Measurements from ENCODE around the gene EPN3.

Gene EPN3

GRCh38 chr17:50499270-50499669 is 33.3 kb upstream of the EPN3 start:
- H3K9me3 ChIP-seq (ENCODE audit: control insufficient read depth, insufficient read depth, low read length) = no peaks in the 10 kb centered on the region
- H3K4me3 ChIP-seq (ENCODE audit: low read depth, low read length) = no peak overlapping the region
- no peak overlapping the region for H3K9ac ChIP-seq (ENCODE audit: low read depth, low read length)
- H3K4me1 ChIP-seq (ENCODE audit: control insufficient read depth, insufficient read depth, low read length) = peaks cover 4% of the 10 kb centered on the region
- no peaks in the 10 kb centered on the region for H3K36me3 ChIP-seq (ENCODE audit: control insufficient read depth, insufficient read depth, low read length)
- H3K27me3 ChIP-seq (ENCODE audit: control insufficient read depth, insufficient read depth, low read length) = no peaks in the 10 kb centered on the region

DNA sequence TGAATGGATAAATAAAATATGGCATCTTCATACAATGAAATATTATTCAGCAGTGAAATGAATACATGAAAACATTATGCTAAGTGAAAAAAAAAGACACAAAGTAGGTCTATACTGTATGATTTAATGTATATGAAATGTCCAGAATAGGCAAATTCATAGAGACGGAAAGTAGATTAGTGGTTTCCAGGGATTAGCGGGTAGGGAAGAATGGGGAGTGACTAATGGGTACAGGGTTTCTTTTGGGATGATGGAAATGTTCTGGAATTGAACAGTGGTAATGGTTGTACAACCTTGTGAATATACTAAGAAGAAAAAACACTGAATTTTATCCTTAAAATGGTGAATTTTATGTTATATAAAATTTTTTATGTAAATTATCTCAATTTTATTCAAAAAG is 32.8 kb upstream of the EPN3 start:
- H3K36me3 ChIP-seq (ENCODE audit: control insufficient read depth, insufficient read depth, low read length) = no peaks in the 10 kb centered on the region
- H3K9me3 ChIP-seq (ENCODE audit: control insufficient read depth, insufficient read depth, low read length) = no peaks in the 10 kb centered on the region
- no peak overlapping the region for H3K9ac ChIP-seq (ENCODE audit: low read depth, low read length)
- H3K4me1 ChIP-seq (ENCODE audit: control insufficient read depth, insufficient read depth, low read length) = peaks cover 4% of the 10 kb centered on the region
- no peaks in the 10 kb centered on the region for H3K27me3 ChIP-seq (ENCODE audit: control insufficient read depth, insufficient read depth, low read length)
- H3K4me3 ChIP-seq (ENCODE audit: low read depth, low read length) = no peak overlapping the region

GRCh38 chr17:50501054-50501453 is 31.5 kb upstream of the EPN3 start:
- H3K27me3 ChIP-seq (ENCODE audit: control insufficient read depth, insufficient read depth, low read length) = no peaks in the 10 kb centered on the region
- H3K4me3 ChIP-seq (ENCODE audit: low read depth, low read length) = no peak overlapping the region
- no peaks in the 10 kb centered on the region for H3K36me3 ChIP-seq (ENCODE audit: control insufficient read depth, insufficient read depth, low read length)
- H3K4me1 ChIP-seq (ENCODE audit: control insufficient read depth, insufficient read depth, low read length) = peaks cover 4% of the 10 kb centered on the region
- H3K9me3 ChIP-seq (ENCODE audit: control insufficient read depth, insufficient read depth, low read length) = no peaks in the 10 kb centered on the region
- H3K9ac ChIP-seq (ENCODE audit: low read depth, low read length) = no peak overlapping the region

DNA sequence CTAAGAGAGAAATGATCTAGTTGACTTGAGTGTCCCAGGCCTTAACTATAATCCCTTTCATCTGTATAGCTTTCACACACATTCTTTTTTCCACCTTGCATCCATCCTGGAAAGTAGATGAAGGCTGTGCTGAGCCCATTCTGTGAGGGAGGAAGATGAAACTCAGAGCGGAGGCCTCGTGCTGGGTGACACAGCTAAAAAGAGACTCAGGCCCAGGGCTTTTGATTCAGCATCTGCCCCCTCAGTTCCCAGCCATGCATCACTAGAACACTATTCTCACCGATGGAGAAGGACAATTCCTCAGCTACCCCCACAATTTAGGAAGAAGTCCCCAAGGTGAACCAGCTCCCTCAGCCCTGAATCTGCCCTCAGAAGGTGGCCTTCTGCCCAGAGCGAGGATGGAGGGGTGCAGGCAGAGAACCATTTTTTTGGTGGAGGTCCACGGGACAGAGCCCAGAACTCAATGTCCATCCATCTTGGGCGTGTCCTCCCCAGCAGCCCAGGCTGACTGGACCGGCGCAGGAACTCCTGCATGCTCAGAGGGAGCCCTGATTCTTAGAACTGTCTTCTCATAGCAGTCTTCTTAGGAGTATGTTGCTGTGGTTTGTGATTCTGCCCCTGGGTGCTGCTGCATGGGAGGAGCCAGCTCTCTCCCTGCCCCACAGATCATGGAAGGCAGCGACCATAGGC is 30.1 kb upstream of the EPN3 start:
- no peaks in the 10 kb centered on the region for H3K9me3 ChIP-seq (ENCODE audit: control insufficient read depth, insufficient read depth, low read length)
- no peaks in the 10 kb centered on the region for H3K27me3 ChIP-seq (ENCODE audit: control insufficient read depth, insufficient read depth, low read length)
- H3K4me1 ChIP-seq (ENCODE audit: control insufficient read depth, insufficient read depth, low read length) = peaks cover 4% of the 10 kb centered on the region
- no peak overlapping the region for H3K4me3 ChIP-seq (ENCODE audit: low read depth, low read length)
- no peaks in the 10 kb centered on the region for H3K36me3 ChIP-seq (ENCODE audit: control insufficient read depth, insufficient read depth, low read length)
- H3K9ac ChIP-seq (ENCODE audit: low read depth, low read length) = no peak overlapping the region

DNA sequence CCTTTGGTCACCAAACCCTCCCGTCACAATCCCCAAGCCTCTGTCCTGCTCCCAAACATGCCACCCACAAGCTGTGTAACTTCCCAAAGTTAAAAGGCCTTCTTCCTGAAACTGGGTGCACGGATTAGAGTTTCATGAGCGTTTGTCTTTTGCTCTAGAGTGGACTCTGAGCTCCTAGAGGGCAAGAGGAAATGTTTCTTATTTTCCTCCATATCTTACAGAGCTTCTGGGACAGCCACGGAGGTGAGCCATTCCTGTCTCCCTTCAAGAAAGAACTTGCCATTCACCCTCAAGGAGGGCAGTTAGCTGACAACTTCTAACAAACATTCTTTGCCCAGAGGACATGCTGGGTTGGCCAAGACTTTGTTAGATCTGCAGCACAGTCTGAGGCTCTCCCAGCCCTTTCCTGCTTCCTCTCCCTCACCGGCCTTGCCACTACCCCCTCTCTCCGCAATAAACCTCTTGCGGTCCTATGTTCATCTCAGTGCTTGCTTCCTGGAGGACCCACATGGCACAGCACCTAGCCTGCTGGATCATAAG is 26.9 kb upstream of the EPN3 start:
- no peaks in the 10 kb centered on the region for H3K27me3 ChIP-seq (ENCODE audit: control insufficient read depth, insufficient read depth, low read length)
- H3K4me1 ChIP-seq (ENCODE audit: control insufficient read depth, insufficient read depth, low read length) = peaks cover 4% of the 10 kb centered on the region
- H3K9ac ChIP-seq (ENCODE audit: low read depth, low read length) = no peak overlapping the region
- no peaks in the 10 kb centered on the region for H3K36me3 ChIP-seq (ENCODE audit: control insufficient read depth, insufficient read depth, low read length)
- no peaks in the 10 kb centered on the region for H3K9me3 ChIP-seq (ENCODE audit: control insufficient read depth, insufficient read depth, low read length)
- H3K4me3 ChIP-seq (ENCODE audit: low read depth, low read length) = no peak overlapping the region

DNA sequence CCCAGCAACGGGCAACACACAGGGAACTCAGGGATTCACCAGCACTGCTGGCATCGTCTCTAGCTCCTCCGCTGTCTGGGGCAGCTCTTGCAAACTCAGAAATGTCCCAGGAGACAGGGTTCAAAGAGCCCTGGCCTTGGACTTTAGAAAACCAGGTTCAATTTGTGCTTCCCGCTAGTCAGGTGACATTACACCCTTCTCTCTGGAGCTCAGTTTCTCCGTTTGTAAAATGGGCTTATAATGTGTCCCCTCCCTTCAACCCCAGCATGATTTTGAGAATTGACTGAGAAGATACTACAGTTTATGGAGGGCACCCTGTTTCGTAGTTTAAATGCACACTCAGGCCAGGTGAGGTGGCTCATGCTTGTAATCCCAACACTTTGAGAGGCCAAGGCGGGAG is 26.2 kb upstream of the EPN3 start:
- H3K9me3 ChIP-seq (ENCODE audit: control insufficient read depth, insufficient read depth, low read length) = no peaks in the 10 kb centered on the region
- no peak overlapping the region for H3K9ac ChIP-seq (ENCODE audit: low read depth, low read length)
- H3K4me3 ChIP-seq (ENCODE audit: low read depth, low read length) = no peak overlapping the region
- H3K4me1 ChIP-seq (ENCODE audit: control insufficient read depth, insufficient read depth, low read length) = peaks cover 4% of the 10 kb centered on the region
- no peaks in the 10 kb centered on the region for H3K36me3 ChIP-seq (ENCODE audit: control insufficient read depth, insufficient read depth, low read length)
- no peaks in the 10 kb centered on the region for H3K27me3 ChIP-seq (ENCODE audit: control insufficient read depth, insufficient read depth, low read length)

GRCh38 chr17:50507871-50508572 is 24.5 kb upstream of the EPN3 start, which contains the start of gene MYCBPAP:
TSS of gene MYCBPAP (plus strand) at chr17:50508439. CDS start at chr17:50508675, 236 bp downstream.
- H3K9ac ChIP-seq (ENCODE audit: low read depth, low read length) = peak within 1 kb of the TSS; percentile 28
- H3K27me3 ChIP-seq (ENCODE audit: control insufficient read depth, insufficient read depth, low read length) = no peaks in the 10 kb centered on the region

GRCh38 chr17:50508573-50509460 is 23.7 kb upstream of the EPN3 start:
- H3K4me1 ChIP-seq (ENCODE audit: control insufficient read depth, insufficient read depth, low read length) = peaks cover 2% of the 10 kb centered on the region
- peak overlapping the region; percentile 73 for H3K4me3 ChIP-seq (ENCODE audit: low read depth, low read length)
- peak overlapping the region; percentile 28 for H3K9ac ChIP-seq (ENCODE audit: low read depth, low read length)
- H3K9me3 ChIP-seq (ENCODE audit: control insufficient read depth, insufficient read depth, low read length) = no peaks in the 10 kb centered on the region
- H3K27me3 ChIP-seq (ENCODE audit: control insufficient read depth, insufficient read depth, low read length) = no peaks in the 10 kb centered on the region
- no peaks in the 10 kb centered on the region for H3K36me3 ChIP-seq (ENCODE audit: control insufficient read depth, insufficient read depth, low read length)

More at GRCh38 chr17:50507871-50508572, 24.5 kb upstream of the EPN3 start, which contains the start of gene MYCBPAP:
- Histone ChIP-seq H3K36me3 (ENCODE audit: control insufficient read depth, insufficient read depth, low read length) (no peaks in the 10 kb centered on the region), H3K4me1 (ENCODE audit: control insufficient read depth, insufficient read depth, low read length) (peaks cover 4% of the 10 kb centered on the region), H3K4me3 (ENCODE audit: low read depth, low read length) (peak within 1 kb of the TSS; percentile 73), H3K9me3 (ENCODE audit: control insufficient read depth, insufficient read depth, low read length) (no peaks in the 10 kb centered on the region)

GRCh38 chr17:50511058-50511457 is 21.5 kb upstream of the EPN3 start:
- Histone ChIP-seq H3K4me3 (ENCODE audit: low read depth, low read length) (no peak overlapping the region), H3K9ac (ENCODE audit: low read depth, low read length) (no peak overlapping the region), H3K9me3 (ENCODE audit: control insufficient read depth, insufficient read depth, low read length) (no peaks in the 10 kb centered on the region), H3K4me1 (ENCODE audit: control insufficient read depth, insufficient read depth, low read length) (no peaks in the 10 kb centered on the region), H3K36me3 (ENCODE audit: control insufficient read depth, insufficient read depth, low read length) (no peaks in the 10 kb centered on the region), H3K27me3 (ENCODE audit: control insufficient read depth, insufficient read depth, low read length) (no peaks in the 10 kb centered on the region)

DNA sequence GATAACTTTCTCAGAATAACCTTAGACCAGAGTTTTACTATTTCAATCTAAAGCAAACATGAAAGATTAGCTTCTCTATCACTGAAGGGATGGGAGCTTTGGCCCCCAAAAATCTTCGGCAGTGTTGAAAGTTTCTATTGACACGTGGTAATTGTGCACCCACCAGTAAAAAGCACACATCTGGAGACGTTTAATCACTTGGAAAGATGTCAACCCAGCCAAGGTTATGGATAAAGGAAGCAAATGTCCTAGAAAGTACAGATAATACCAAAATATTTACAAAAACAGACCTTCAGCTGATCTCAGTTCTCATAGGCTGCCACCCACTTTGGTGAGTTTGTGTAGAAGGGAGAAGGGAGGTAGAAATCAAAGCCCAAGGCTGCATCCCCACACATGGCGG is 19.0 kb upstream of the EPN3 start:
- H3K4me1 ChIP-seq (ENCODE audit: control insufficient read depth, insufficient read depth, low read length) = no peaks in the 10 kb centered on the region
- H3K9ac ChIP-seq (ENCODE audit: low read depth, low read length) = no peak overlapping the region
- no peaks in the 10 kb centered on the region for H3K27me3 ChIP-seq (ENCODE audit: control insufficient read depth, insufficient read depth, low read length)
- H3K36me3 ChIP-seq (ENCODE audit: control insufficient read depth, insufficient read depth, low read length) = no peaks in the 10 kb centered on the region
- H3K4me3 ChIP-seq (ENCODE audit: low read depth, low read length) = no peak overlapping the region
- H3K9me3 ChIP-seq (ENCODE audit: control insufficient read depth, insufficient read depth, low read length) = no peaks in the 10 kb centered on the region

GRCh38 chr17:50514388-50514787 is 18.1 kb upstream of the EPN3 start:
- H3K9me3 ChIP-seq (ENCODE audit: control insufficient read depth, insufficient read depth, low read length) = no peaks in the 10 kb centered on the region
- no peaks in the 10 kb centered on the region for H3K36me3 ChIP-seq (ENCODE audit: control insufficient read depth, insufficient read depth, low read length)
- H3K27me3 ChIP-seq (ENCODE audit: control insufficient read depth, insufficient read depth, low read length) = no peaks in the 10 kb centered on the region
- H3K4me1 ChIP-seq (ENCODE audit: control insufficient read depth, insufficient read depth, low read length) = no peaks in the 10 kb centered on the region
- no peak overlapping the region for H3K4me3 ChIP-seq (ENCODE audit: low read depth, low read length)
- no peak overlapping the region for H3K9ac ChIP-seq (ENCODE audit: low read depth, low read length)

Measured in iPS-15b (cell line).